ENCODE data around the gene HTR2B.
A peak's percentile ranks its signal among the peaks of the same experiment; 100 is the strongest.

The HTR2B gene

DNA sequence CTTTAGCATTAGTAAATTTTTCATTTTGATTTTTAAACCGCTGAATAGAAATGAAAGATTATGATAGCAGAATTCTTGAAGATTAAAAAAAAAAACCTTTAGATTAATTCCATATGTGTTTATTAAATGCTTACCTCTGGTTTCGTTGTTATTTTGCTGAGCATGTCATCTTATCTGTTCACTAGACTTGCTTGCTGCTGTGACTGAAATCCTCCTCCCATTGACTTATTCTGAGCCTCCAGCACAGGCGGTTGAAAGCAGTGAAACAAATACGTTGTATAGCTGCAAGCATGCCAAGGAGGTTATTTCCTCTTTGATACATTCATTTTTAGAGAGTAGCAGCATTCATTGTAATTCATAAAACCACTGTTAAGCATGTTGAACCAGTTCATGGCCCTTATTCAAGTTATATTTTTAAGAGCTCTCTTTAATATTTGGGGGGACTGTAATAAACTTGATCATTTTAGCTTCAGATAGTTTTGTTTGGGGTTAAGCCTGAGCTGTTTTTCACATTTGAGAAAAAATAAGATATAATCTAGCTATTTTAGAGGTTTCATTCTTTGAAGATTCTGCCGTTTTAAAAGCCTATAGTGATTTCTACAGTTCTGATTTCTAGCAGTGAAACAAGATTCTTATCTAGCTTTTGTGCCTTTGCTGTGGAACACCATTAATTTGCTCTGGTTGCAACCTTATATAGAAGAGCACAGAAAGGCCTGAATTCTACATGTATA is at the start of gene HTR2B:
Gene HTR2B (minus strand): TSS at position 205 of the 731 bp plus-strand sequence. CDS start 1,278 bp downstream, outside the sequence.
- Histone ChIP-seq H3K27ac (no peak within 1 kb of the TSS), H3K36me3 (no peaks in the 10 kb centered on the region), H3K4me1 (peaks cover 0 to 22% (median 8%) of the 10 kb centered on the region in 4 donors), H3K4me3 (no peak within 1 kb of the TSS), H3K9me3 (no peaks in the 10 kb centered on the region), H3K27me3 (no peaks in the 10 kb centered on the region)
- intact Hi-C loops (cut with DNase I; ENCODE audit: low total_unique reads) = no loop called here
- no peak for DNase-seq
- TF ChIP-seq, protein P1, sequence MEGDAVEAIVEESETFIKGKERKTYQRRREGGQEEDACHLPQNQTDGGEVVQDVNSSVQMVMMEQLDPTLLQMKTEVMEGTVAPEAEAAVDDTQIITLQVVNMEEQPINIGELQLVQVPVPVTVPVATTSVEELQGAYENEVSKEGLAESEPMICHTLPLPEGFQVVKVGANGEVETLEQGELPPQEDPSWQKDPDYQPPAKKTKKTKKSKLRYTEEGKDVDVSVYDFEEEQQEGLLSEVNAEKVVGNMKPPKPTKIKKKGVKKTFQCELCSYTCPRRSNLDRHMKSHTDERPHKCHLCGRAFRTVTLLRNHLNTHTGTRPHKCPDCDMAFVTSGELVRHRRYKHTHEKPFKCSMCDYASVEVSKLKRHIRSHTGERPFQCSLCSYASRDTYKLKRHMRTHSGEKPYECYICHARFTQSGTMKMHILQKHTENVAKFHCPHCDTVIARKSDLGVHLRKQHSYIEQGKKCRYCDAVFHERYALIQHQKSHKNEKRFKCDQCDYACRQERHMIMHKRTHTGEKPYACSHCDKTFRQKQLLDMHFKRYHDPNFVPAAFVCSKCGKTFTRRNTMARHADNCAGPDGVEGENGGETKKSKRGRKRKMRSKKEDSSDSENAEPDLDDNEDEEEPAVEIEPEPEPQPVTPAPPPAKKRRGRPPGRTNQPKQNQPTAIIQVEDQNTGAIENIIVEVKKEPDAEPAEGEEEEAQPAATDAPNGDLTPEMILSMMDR (IDR thresholded peaks at IDR 0.05) = no peak

DNA sequence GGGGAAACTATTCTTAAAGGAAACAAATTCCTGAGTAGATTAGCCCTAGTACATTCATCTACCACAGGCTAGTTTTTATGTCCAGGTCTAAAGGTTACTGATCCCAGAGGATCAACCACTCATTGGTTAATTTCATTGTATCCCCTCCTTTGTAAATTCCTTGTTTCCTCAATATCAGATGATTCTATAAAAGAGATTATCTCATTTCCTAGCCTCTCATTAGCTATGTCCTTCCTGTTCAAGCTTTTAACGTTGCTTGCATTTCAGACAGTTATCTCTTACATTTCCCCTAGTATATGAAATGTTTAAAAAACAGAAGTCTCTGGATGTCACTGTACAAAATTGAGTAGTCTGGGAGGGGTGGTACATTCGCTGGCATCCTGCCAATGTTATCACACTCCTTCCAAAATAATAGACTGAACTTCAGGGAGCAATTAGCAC is 49.4 kb upstream of the HTR2B start:
- H3K4me1 ChIP-seq = peaks cover 0 to 4% (median 0%) of the 10 kb centered on the region in 4 donors
- H3K4me3 ChIP-seq = no peak overlapping the region
- intact Hi-C loops (cut with DNase I; ENCODE audit: low total_unique reads) = no loop called here
- no peaks in the 10 kb centered on the region for H3K27me3 ChIP-seq
- TF ChIP-seq, protein P1 (IDR thresholded peaks at IDR 0.05) = no peak
- no peaks in the 10 kb centered on the region for H3K9me3 ChIP-seq
- peaks cover 13 to 48% (median 19%) of the 10 kb centered on the region in 3 donors for H3K36me3 ChIP-seq
- no peak overlapping the region for H3K27ac ChIP-seq
- DNase-seq = no peak

DNA sequence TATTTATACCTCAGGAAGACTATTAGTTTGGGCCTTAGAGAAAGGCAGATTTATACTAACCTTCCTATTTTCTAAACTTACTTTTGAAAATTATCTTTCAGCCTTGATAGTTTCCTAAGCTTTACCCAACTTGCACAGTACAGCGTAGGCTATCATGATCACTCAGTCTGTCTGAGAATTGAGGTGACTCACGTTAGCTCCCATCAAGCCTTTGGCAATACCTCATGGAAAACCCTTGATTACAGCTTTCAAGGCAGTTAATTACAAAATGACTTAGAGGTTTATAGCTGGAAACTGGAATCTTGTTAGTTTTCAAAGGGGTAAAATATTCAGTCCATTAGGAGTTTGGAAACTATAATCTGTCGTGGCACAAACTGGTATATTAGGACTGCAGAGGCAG is 47.2 kb upstream of the HTR2B start:
- Histone ChIP-seq H3K4me1 (peaks cover 0 to 4% (median 0%) of the 10 kb centered on the region in 4 donors), H3K27ac (no peak overlapping the region), H3K4me3 (no peak overlapping the region), H3K9me3 (no peaks in the 10 kb centered on the region), H3K27me3 (no peaks in the 10 kb centered on the region), H3K36me3 (peaks cover 13 to 56% (median 29%) of the 10 kb centered on the region in 3 donors)
- TF ChIP-seq, protein P1 (IDR thresholded peaks at IDR 0.05) = no peak
- no peak for DNase-seq
- intact Hi-C loops (cut with DNase I; ENCODE audit: low total_unique reads) = no loop called here

DNA sequence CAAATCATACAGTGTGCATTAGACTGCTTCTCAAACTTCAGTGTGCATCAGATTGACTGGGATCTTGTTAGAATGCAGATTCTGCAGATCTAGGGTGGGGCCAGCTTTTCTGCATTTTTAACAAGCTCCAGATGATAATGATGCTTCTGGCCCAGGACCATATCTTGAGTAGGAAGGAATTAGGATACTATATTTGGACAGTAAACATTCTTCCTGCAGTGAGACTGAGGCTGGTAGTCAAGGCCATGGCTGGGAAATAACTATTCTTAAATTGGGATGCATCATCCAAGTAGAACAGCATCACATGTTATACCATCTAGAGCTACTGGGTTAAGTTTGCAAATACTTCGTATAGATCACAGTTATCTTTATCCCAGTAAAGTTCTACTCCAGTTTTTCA is 45.2 kb upstream of the HTR2B start:
- Histone ChIP-seq H3K9me3 (no peaks in the 10 kb centered on the region), H3K27ac (peak overlapping the region in 1 of 2 donors; percentile 19), H3K27me3 (no peaks in the 10 kb centered on the region), H3K4me3 (no peak overlapping the region), H3K36me3 (peaks cover 15 to 68% (median 42%) of the 10 kb centered on the region in 3 donors), H3K4me1 (peaks cover 0 to 4% (median 0%) of the 10 kb centered on the region in 4 donors)
- DNase-seq = no peak
- intact Hi-C loops (cut with DNase I; ENCODE audit: low total_unique reads) = no loop called here
- TF ChIP-seq, protein P1 (IDR thresholded peaks at IDR 0.05) = no peak

DNA sequence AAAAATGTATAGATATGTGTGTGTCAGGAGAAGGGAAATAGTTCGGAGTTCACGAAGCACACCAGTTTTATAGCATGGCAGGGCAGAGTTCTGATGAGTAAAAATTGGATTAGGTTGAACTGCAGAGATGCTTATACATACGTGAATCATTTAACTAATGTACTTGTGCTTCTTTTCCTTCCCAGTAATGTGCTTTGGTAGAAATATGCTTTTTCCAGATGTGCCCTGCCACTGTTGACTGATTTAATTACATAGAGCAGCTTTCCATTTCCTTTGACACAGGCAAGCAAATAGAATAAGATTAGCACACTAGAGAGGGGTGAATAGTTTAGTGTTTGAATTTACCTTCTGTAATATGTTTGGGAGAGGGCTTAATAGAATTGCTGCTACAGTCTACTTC is 44.6 kb upstream of the HTR2B start:
- intact Hi-C loops (cut with DNase I; ENCODE audit: low total_unique reads) = no loop called here
- no peaks in the 10 kb centered on the region for H3K9me3 ChIP-seq
- H3K4me3 ChIP-seq = no peak overlapping the region
- no peak for DNase-seq
- peaks cover 15 to 62% (median 42%) of the 10 kb centered on the region in 3 donors for H3K36me3 ChIP-seq
- TF ChIP-seq, protein P1 (IDR thresholded peaks at IDR 0.05) = no peak
- peak overlapping the region in 1 of 2 donors; percentile 19 for H3K27ac ChIP-seq
- H3K4me1 ChIP-seq = peaks cover 0 to 4% (median 0%) of the 10 kb centered on the region in 4 donors
- no peaks in the 10 kb centered on the region for H3K27me3 ChIP-seq
